Subcutaneous adipose tissue (tissue), 4 donors: ENCODE results near the gene ZNF277. TPM values are rescaled to one million over a fixed set of nuclear protein-coding genes. Genes with fewer than 3 reads are reported as not detected.

Source experiments
- CTCF ChIP-seq: fragments of 450-650 bp; IDR thresholded peaks from one replicate; pipeline ENCODE4 v1.5.1; 2016; ENCODE audit warnings: low read depth, mild to moderate bottlenecking, control low read depth, antibody characterized with exemption, moderate library complexity
- total RNA-seq, 4 donors: library from RNA; depleted of rRNA; stranded (reverse); fragments of >200 nt; gene quantifications; one replicate each; pipeline ENCODE4 v1.1.0, GENCODE V29; 2016

Gene ZNF277
- total RNA-seq, 4 donors from 2014 or later, result 36.9 to 46.1 (median 38.4) TPM

- TF ChIP-seq CTCF, result no peak
These were observed 150.1 kb downstream of the ZNF277 start for GRCh38 chr7:112356596-112356995.

GRCh38 chr7:112357136-112357535 is 150.6 kb downstream of the ZNF277 start:
- no peak for TF ChIP-seq CTCF

- TF ChIP-seq CTCF, result no peak
These were observed 152.0 kb downstream of the ZNF277 start for GRCh38 chr7:112358513-112358912.

- no peak for TF ChIP-seq CTCF
These were observed 152.6 kb downstream of the ZNF277 start for GRCh38 chr7:112359086-112359485.

GRCh38 chr7:112360681-112361080 is 154.2 kb downstream of the ZNF277 start:
- TF ChIP-seq CTCF, result no peak

- TF ChIP-seq CTCF, result no peak
These were observed 154.7 kb downstream of the ZNF277 start for GRCh38 chr7:112361154-112361553.

GRCh38 chr7:112362053-112362650 is 155.7 kb downstream of the ZNF277 start:
- no peak for TF ChIP-seq CTCF
